Stimulated activated CD8-positive, alpha-beta memory T cell treated with anti-CD3 and anti-CD28 coated beads, Interleukin-2, amount 100 ng/mL, for 48 hours (primary cell): ENCODE data around the gene ACSL4.
A peak's percentile ranks its signal among the peaks of the same experiment; 100 is the strongest.
"Not testable (repeated sequence)": the region's sequence is repeated elsewhere in the genome, so short reads cannot be mapped to it uniquely, and the experiment has no call there.

ENCODE experiments used
- DNase-seq, 2 donors: peaks; one replicate each; pipeline ENCODE4 v3.0.0-alpha.2; 2020; ENCODE audit warnings: low read depth in 2 of 2

Gene ACSL4

GRCh38 chrX:109732807-109733612 lies at the start of gene ACSL4:
Gene ACSL4 (minus strand): TSS chrX:109733257. CDS start chrX:109683363, 49,894 bp downstream.
- peak; percentile 79 for DNase-seq

- no peak for DNase-seq
Observed at GRCh38 chrX:109777749-109778148, 44.7 kb upstream of the ACSL4 start.

GRCh38 chrX:109776986-109777385 lies 43.9 kb upstream of the ACSL4 start:
- DNase-seq, result no peak

GRCh38 chrX:109776432-109776831 lies 43.4 kb upstream of the ACSL4 start:
- DNase-seq, result no peak

- DNase-seq, result no peak
Observed at GRCh38 chrX:109775386-109775785, 42.3 kb upstream of the ACSL4 start.

GRCh38 chrX:109774706-109775105 lies 41.6 kb upstream of the ACSL4 start:
- DNase-seq, result no peak

- no peak for DNase-seq
Observed at GRCh38 chrX:109774136-109774535, 41.1 kb upstream of the ACSL4 start.

- DNase-seq, result no peak
Observed at GRCh38 chrX:109773374-109773773, 40.3 kb upstream of the ACSL4 start.

GRCh38 chrX:109770780-109771179 lies 37.7 kb upstream of the ACSL4 start:
- DNase-seq, result no peak

- no peak for DNase-seq
Observed at GRCh38 chrX:109760922-109761250, 27.8 kb upstream of the ACSL4 start.

- no peak for DNase-seq
Observed at GRCh38 chrX:109760209-109760921, 27.3 kb upstream of the ACSL4 start.

- no peak for DNase-seq
Observed at GRCh38 chrX:109753256-109753655, 20.2 kb upstream of the ACSL4 start.

- no peak for DNase-seq
Observed at GRCh38 chrX:109751698-109752097, 18.6 kb upstream of the ACSL4 start.

- DNase-seq, result no peak
Observed at GRCh38 chrX:109749207-109749606, 16.1 kb upstream of the ACSL4 start.

GRCh38 chrX:109747681-109748080 lies 14.6 kb upstream of the ACSL4 start:
- DNase-seq, result no peak

- DNase-seq, result no peak
Observed at GRCh38 chrX:109742722-109743121, 9.7 kb upstream of the ACSL4 start.

GRCh38 chrX:109740896-109741295 lies 7.8 kb upstream of the ACSL4 start:
- not testable (repeated sequence) for DNase-seq

- DNase-seq, result no peak
Observed at GRCh38 chrX:109740433-109740809, 7.4 kb upstream of the ACSL4 start.

GRCh38 chrX:109739625-109740432 lies 6.8 kb upstream of the ACSL4 start:
- DNase-seq, result no peak

GRCh38 chrX:109735202-109735744 lies 2.2 kb upstream of the ACSL4 start:
- DNase-seq, result no peak

GRCh38 chrX:109733613-109734083 lies 591 bp upstream of the ACSL4 start:
- DNase-seq, result no peak
